Measurements from ENCODE around the gene TSEN2.

DNA sequence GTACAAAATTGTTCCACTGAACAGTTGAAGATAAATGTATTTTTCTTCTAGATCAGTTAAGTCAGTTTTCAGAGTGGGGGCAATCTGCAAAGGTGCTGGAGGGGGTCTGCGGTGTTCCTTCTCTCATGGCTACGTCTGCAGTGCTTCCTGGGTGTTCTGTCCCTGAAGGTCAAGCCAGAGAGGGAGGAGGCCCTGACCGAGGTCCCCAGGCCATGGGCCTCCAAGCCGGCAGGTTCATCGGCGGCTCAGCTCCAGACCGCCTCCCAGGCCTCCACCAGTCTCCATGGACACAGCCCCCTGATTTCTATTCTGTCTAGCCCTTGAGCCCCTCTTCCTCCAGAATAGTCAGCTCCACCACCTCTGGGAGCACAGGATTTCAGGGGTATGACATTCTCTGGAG is 28.5 kb upstream of the TSEN2 start:
- TF ChIP-seq, protein P1, sequence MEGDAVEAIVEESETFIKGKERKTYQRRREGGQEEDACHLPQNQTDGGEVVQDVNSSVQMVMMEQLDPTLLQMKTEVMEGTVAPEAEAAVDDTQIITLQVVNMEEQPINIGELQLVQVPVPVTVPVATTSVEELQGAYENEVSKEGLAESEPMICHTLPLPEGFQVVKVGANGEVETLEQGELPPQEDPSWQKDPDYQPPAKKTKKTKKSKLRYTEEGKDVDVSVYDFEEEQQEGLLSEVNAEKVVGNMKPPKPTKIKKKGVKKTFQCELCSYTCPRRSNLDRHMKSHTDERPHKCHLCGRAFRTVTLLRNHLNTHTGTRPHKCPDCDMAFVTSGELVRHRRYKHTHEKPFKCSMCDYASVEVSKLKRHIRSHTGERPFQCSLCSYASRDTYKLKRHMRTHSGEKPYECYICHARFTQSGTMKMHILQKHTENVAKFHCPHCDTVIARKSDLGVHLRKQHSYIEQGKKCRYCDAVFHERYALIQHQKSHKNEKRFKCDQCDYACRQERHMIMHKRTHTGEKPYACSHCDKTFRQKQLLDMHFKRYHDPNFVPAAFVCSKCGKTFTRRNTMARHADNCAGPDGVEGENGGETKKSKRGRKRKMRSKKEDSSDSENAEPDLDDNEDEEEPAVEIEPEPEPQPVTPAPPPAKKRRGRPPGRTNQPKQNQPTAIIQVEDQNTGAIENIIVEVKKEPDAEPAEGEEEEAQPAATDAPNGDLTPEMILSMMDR (IDR thresholded peaks at IDR 0.05): no peak
- TF ChIP-seq POLR2A (IDR thresholded peaks at IDR 0.05): no peak
